Body of pancreas (tissue), 4 donors: ENCODE data around the gene DOCK2. TPM values are rescaled to one million over a fixed set of nuclear protein-coding genes. Genes with fewer than 3 reads are reported as not detected.

ENCODE experiments used
- ATAC-seq: fragments of 150-250 bp; one replicate; pipeline ENCODE4 v1.9.1; 2016
- DNase-seq, 4 donors: peaks; one replicate each; pipeline ENCODE4 v3.0.0-alpha.2; 2019
- H3K27ac ChIP-seq, 4 donors: fragments of 200-600 bp; sonication (generic); 1 replicate in 3 of 4; 2 replicates in 1 of 4; pipeline versions ENCODE4 v1.5.1 to v1.6.1; 2016 to 2019; ENCODE audit warnings: mild to moderate bottlenecking in 1 of 4, mixed read lengths in 1 of 4, moderate library complexity in 1 of 4
- H3K27me3 ChIP-seq, 2 donors: fragments of 200-600 bp; sonication (generic); one replicate each; pipeline ENCODE4 v1.6.0; 2016; ENCODE audit warnings: mild to moderate bottlenecking in 1 of 2
- H3K36me3 ChIP-seq, 2 donors: fragments of 200-600 bp; sonication (generic); replicated peaks in 1 of 2; 2 replicates each; pipeline ENCODE4 v1.5.1; 2016; ENCODE audit warnings: low read depth in 2 of 2; ENCODE audit not compliant: insufficient read depth in 1 of 2
- H3K4me1 ChIP-seq: fragments of 200-600 bp; sonication (generic); one replicate; pipeline ENCODE4 v1.6.0; 2016
- H3K4me3 ChIP-seq, 2 donors: fragments of 200-600 bp; sonication (generic); 1 replicate in 1 of 2; 2 replicates in 1 of 2; pipeline ENCODE4 v1.5.1; 2016 to 2019
- H3K9me3 ChIP-seq, 3 donors: fragments of 200-600 bp; sonication (generic); 1 replicate in 2 of 3; 2 replicates in 1 of 3; pipeline ENCODE4 v1.5.1; 2016
- CTCF ChIP-seq, 7 experiments: fragments of 450-650 bp in 4 of 7; fragments of 200-600 bp in 3 of 7; sonication (generic) in 3 of 7; IDR thresholded peaks; one replicate each; pipeline ENCODE4 v1.5.1; 2016 to 2019; ENCODE audit warnings: antibody characterized with exemption in 7 of 7
- POLR2A ChIP-seq, 3 donors: fragments of 450-650 bp; IDR thresholded peaks; one replicate each; pipeline ENCODE4 v1.6.1; 2016; ENCODE audit warnings: antibody characterized with exemption in 3 of 3, mild to moderate bottlenecking in 2 of 3
- WGBS, 2 donors: methylation state at CpG; one replicate each; pipeline ENCODE4 v1.1.5; 2017; 5-methylcytosine and 5-hydroxymethylcytosine counted together
- intact Hi-C: fragments of 100-400 bp; cut with DNase I; formaldehyde crosslinking; loops from one replicate; pipeline ENCODE4 v1.15.1; 2023
- total RNA-seq, 2 donors: library from RNA; depleted of rRNA; stranded (reverse); fragments of >200 nt; gene quantifications; one replicate each; pipeline ENCODE4 v1.1.0, GENCODE V29; 2016

DOCK2 gene
- total RNA-seq, 2 donors from 2014 or later, result 3.1 to 7.6 TPM

DNA sequence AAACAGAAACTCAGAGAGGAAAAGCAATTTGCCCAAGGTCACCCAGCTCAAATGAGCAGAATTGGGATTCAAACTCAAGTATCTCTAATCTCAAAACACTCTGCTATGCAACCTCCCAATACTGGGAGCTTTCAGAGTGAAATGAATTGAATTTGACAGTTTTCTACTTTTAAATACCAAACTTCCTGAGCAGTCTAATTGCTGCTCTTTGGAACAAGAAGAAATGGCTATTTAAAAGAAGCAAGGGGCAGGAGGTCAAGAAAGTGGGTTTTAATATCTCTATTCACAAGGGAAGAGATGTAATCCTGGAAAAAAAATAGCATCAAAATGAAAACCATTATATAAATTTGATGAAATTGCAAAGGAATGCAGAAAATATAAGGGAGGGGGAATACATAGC lies 200.6 kb downstream of the DOCK2 start:
- Histone ChIP-seq H3K36me3 (no peaks in the 10 kb centered on the region), H3K9me3 (no peaks in the 10 kb centered on the region), H3K27ac (no peak overlapping the region), H3K27me3 (no peaks in the 10 kb centered on the region), H3K4me3 (no peak overlapping the region), H3K4me1 (no peaks in the 10 kb centered on the region)
- ATAC-seq (no peak), DNase-seq (no peak)
- intact Hi-C loops, result no loop called here
- TF ChIP-seq CTCF (IDR thresholded peaks at IDR 0.05), result no peak
- TF ChIP-seq POLR2A (IDR thresholded peaks at IDR 0.05), result no peak

- no peaks in the 10 kb centered on the region for H3K4me1 ChIP-seq
- intact Hi-C loops, result no loop called here
- H3K36me3 ChIP-seq, result no peaks in the 10 kb centered on the region
- H3K4me3 ChIP-seq, result no peak overlapping the region
- no peak overlapping the region for H3K27ac ChIP-seq
- H3K27me3 ChIP-seq, result no peaks in the 10 kb centered on the region
- WGBS, 2 donors, result 78 to 79% methylated on average over 3 of the region's 3 CpGs
- no peaks in the 10 kb centered on the region for H3K9me3 ChIP-seq
- no peak for DNase-seq
- TF ChIP-seq CTCF (IDR thresholded peaks at IDR 0.05), result no peak
- no peak for ATAC-seq
These were observed 201.6 kb downstream of the DOCK2 start for GRCh38 chr5:169838688-169839087.

- 73 to 98% methylated on average over 3 of the region's 3 CpGs for WGBS, 2 donors
- H3K36me3 ChIP-seq, result no peaks in the 10 kb centered on the region
- H3K9me3 ChIP-seq, result no peaks in the 10 kb centered on the region
- TF ChIP-seq POLR2A (IDR thresholded peaks at IDR 0.05) (no peak), CTCF (IDR thresholded peaks at IDR 0.05) (no peak)
- no peak overlapping the region for H3K4me3 ChIP-seq
- H3K27me3 ChIP-seq, result no peaks in the 10 kb centered on the region
- no peak overlapping the region for H3K27ac ChIP-seq
- no peak for DNase-seq
- no peak for ATAC-seq
- intact Hi-C loops, result no loop called here
- no peaks in the 10 kb centered on the region for H3K4me1 ChIP-seq
These were observed 203.3 kb downstream of the DOCK2 start for GRCh38 chr5:169840405-169840804.

GRCh38 chr5:169842699-169843098 lies 205.6 kb downstream of the DOCK2 start:
- TF ChIP-seq CTCF (IDR thresholded peaks at IDR 0.05) (no peak), POLR2A (IDR thresholded peaks at IDR 0.05) (no peak)
- intact Hi-C loops, result no loop called here
- ATAC-seq (no peak), DNase-seq (no peak)
- no peak overlapping the region for H3K4me3 ChIP-seq
- no peaks in the 10 kb centered on the region for H3K36me3 ChIP-seq
- no peaks in the 10 kb centered on the region for H3K9me3 ChIP-seq
- H3K4me1 ChIP-seq, result no peaks in the 10 kb centered on the region
- H3K27ac ChIP-seq, result no peak overlapping the region
- no peaks in the 10 kb centered on the region for H3K27me3 ChIP-seq

DNA sequence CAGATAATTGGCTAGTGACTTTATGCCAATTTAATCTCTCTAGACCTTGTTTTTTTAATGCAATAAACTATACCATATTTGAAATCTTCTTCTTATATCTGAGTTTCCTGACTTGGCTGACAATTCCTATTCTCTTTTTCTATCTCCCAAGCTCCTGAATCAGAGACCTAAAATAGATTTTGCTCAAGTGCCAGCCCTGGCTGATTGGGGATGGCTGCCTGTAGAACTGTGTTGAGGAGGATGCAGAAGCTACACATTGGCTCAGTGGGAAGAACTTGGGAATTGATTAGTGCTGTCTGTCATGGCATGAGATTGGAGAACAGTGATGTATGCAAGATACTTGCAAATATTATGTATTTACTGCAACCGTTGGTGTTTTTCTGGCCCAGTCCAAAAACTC lies 210.4 kb downstream of the DOCK2 start:
- WGBS, 2 donors, result 50 to 84% methylated on average over 1 of the region's 1 CpG

More for the DNA sequence above, 210.4 kb downstream of the DOCK2 start:
- Histone ChIP-seq H3K4me3 (no peak overlapping the region), H3K4me1 (no peaks in the 10 kb centered on the region), H3K36me3 (no peaks in the 10 kb centered on the region), H3K27me3 (no peaks in the 10 kb centered on the region), H3K9me3 (no peaks in the 10 kb centered on the region), H3K27ac (no peak overlapping the region)
- intact Hi-C loops, result no loop called here
- TF ChIP-seq POLR2A (IDR thresholded peaks at IDR 0.05) (no peak), CTCF (IDR thresholded peaks at IDR 0.05) (no peak)
- DNase-seq, result no peak
- ATAC-seq, result no peak
